Neural crest cell (in vitro differentiated cells): ENCODE measurements around the gene PNMA8B. TPM values are rescaled to one million over a fixed set of nuclear protein-coding genes. Genes with fewer than 3 reads are reported as not detected.

Source experiments
- DNase-seq: peaks from one replicate; pipeline ENCODE4 v3.0.0; 2021; ENCODE audit warnings: low read depth, mixed read lengths, low spot score
- H3K27ac Mint-ChIP-seq: one replicate; pipeline ENCODE4 v1.8.0; 2021; ENCODE audit warnings: mild to moderate bottlenecking, mixed read lengths; ENCODE audit not compliant: unreplicated experiment
- H3K27me3 Mint-ChIP-seq: 2 replicates; pipeline ENCODE4 v1.8.0; 2021; ENCODE audit warnings: low read depth, mild to moderate bottlenecking, mixed read lengths
- H3K36me3 Mint-ChIP-seq: 2 replicates; pipeline ENCODE4 v1.8.0; 2021; ENCODE audit warnings: low read depth, mild to moderate bottlenecking, mixed read lengths
- H3K4me1 Mint-ChIP-seq: 2 replicates; pipeline ENCODE4 v1.8.0; 2021; ENCODE audit warnings: mixed read lengths
- H3K4me3 Mint-ChIP-seq: one replicate; pipeline ENCODE4 v1.8.0; 2021; ENCODE audit warnings: mild to moderate bottlenecking, mixed read lengths
- H3K9me3 Mint-ChIP-seq: 2 replicates; pipeline ENCODE4 v1.8.0; 2021; ENCODE audit warnings: mixed read lengths
- total RNA-seq: library from RNA; stranded (reverse); gene quantifications from 2 replicates; pipeline ENCODE4 v1.2.1, GENCODE V29; 2021
- TF ChIP-seq, protein P1 (sequence below): fragments of 200-600 bp; sonication (generic); conservative IDR thresholded peaks from 2 replicates; pipeline ENCODE4 v1.5.0; 2021; ENCODE audit warnings: antibody characterized with exemption, mild to moderate bottlenecking

The PNMA8B gene
- total RNA-seq, 1 donor from 2014 or later = 4.6 TPM

DNA sequence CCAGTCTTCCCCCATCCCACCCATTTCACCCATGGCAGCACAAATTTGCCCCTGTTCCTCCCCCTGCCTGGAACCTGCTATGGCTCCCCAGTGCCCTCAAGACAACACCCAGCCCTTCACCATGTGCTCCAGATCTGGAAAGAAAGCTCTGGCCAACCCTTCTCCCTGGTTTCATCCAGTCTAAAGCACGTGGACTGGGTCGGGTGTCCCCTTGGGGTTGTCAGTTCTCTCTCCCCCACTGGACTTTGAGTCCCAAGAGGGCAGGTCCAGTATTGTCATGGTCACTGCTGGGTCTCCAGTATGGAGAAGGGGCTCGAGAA is 19.6 kb upstream of the PNMA8B start:
- TF ChIP-seq, protein P1, sequence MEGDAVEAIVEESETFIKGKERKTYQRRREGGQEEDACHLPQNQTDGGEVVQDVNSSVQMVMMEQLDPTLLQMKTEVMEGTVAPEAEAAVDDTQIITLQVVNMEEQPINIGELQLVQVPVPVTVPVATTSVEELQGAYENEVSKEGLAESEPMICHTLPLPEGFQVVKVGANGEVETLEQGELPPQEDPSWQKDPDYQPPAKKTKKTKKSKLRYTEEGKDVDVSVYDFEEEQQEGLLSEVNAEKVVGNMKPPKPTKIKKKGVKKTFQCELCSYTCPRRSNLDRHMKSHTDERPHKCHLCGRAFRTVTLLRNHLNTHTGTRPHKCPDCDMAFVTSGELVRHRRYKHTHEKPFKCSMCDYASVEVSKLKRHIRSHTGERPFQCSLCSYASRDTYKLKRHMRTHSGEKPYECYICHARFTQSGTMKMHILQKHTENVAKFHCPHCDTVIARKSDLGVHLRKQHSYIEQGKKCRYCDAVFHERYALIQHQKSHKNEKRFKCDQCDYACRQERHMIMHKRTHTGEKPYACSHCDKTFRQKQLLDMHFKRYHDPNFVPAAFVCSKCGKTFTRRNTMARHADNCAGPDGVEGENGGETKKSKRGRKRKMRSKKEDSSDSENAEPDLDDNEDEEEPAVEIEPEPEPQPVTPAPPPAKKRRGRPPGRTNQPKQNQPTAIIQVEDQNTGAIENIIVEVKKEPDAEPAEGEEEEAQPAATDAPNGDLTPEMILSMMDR = no peak
- H3K4me1 Mint-ChIP-seq = no peaks in the 10 kb centered on the region
- H3K27ac Mint-ChIP-seq = no peak overlapping the region
- H3K27me3 Mint-ChIP-seq = no peaks in the 10 kb centered on the region
- no peaks in the 10 kb centered on the region for H3K9me3 Mint-ChIP-seq
- no peaks in the 10 kb centered on the region for H3K36me3 Mint-ChIP-seq
- no peak overlapping the region for H3K4me3 Mint-ChIP-seq
- DNase-seq = no peak

DNA sequence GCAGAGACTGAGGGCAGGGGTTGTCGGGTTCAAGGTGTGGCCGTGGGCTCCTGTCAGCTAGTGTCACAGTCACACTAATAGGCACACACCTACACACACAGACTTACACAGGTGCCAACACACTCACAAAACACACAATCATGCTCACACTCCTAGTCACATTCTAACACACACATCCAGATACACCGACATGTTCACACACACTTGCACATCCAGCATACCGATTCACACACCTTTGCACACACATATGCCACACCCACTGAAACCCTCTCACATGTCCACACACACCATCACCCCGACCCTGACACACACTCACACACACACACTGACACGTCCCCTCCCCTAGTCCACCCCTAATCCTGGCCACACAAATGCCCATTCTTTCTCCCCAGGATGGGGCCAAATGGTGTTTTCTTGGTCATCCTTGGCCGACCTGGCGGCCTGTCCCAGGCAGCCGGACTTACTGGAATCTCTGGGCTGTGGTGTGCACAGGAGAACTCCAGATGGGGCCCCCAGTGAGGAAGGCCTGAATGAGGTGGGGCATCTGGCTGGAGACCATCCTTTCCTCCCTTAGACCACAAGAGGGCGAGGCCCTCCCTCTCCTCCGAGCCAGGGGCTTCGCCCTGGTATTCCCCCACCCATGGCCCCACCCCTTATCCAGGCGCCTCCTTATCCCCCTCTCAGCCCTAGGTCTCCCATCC is 19.1 kb upstream of the PNMA8B start:
- TF ChIP-seq, protein P1 = no peak
- Mint-ChIP-seq H3K9me3 (no peaks in the 10 kb centered on the region), H3K36me3 (no peaks in the 10 kb centered on the region), H3K27ac (no peak overlapping the region), H3K4me3 (no peak overlapping the region), H3K4me1 (no peaks in the 10 kb centered on the region), H3K27me3 (no peaks in the 10 kb centered on the region)
- DNase-seq = no peak

DNA sequence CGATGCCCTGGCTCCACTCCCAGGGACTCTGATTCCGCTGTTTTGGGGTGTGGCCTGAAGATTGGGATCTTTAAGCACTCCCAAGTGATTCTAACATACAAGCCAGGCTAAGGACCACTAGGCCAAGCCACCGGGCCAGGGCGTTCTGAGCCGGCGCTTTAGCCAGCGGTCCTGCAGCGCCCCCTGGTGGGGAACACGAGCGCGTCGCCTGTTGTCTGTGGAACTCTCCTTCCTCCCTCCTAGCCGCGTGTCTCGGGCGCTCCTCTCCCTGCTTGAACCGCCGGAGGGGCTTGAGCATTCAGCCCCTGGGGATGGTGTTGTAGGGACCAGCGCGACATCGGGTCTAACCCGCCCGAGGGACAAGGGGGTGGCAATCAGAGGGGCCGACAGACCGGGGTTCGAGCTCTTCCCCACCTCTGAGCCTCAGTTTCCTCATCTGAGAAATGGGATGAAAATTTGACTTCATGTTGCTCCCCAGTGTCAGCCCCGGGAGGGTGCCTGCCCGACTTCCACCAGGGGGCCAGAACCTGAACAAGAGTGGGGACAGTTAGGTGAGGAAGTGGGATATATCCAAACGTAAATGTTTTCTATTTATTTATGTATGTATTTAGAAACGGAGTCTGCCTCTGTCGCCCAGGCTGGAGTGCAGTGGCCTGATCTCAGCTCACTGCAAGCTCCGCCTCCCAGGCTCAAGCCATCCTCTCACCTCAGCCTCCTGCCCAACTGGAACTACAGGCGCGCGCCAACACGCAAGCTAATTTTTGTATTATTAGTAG is 18.0 kb upstream of the PNMA8B start:
- DNase-seq = peak; percentile 96
- Mint-ChIP-seq H3K36me3 (no peaks in the 10 kb centered on the region), H3K9me3 (no peaks in the 10 kb centered on the region), H3K4me1 (no peaks in the 10 kb centered on the region), H3K27ac (no peak overlapping the region), H3K27me3 (no peaks in the 10 kb centered on the region), H3K4me3 (no peak overlapping the region)
- TF ChIP-seq, protein P1 = peak; percentile 97

DNA sequence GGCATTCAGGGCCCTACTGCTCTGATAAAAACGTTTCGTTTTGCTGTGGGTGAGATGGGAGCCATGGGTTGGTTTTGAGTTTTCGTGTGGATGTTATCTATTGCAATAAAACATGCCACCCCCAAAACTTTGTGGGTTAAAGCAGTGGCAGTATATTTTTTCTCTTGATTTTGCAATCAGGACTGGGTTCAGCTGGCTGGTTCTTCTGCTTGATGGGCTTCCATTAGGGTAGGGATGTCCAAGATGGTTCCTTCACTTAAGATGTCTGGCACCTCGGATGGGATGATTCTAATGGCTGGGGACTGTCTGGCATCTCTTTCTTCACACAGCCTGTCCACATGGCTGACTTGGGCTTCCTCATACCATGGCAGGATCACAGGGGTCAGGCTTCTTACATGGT is 15.6 kb upstream of the PNMA8B start:
- TF ChIP-seq, protein P1 = no peak
- Mint-ChIP-seq H3K9me3 (no peaks in the 10 kb centered on the region), H3K4me1 (no peaks in the 10 kb centered on the region), H3K36me3 (no peaks in the 10 kb centered on the region), H3K27me3 (no peaks in the 10 kb centered on the region), H3K27ac (no peak overlapping the region), H3K4me3 (no peak overlapping the region)
- DNase-seq = no peak

DNA sequence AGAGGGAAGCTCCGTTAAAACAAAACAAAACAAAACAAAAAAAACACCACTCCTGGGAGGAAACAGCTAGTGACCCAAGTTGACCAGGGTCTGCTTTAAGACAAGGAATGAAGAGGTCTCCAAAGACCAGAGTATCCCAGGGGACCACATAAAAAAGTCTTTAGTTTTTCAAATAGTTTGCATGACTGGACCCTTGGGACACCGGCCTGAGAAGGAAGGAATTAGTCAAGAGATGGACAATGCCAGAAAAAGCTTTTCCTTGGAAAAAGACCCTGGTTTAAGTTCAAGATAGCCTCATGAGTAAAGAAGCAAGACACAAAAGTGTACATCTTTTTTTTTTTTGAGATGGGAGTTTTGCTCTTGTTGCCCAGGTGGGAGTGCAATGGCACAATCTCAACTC is 12.5 kb upstream of the PNMA8B start:
- H3K4me3 Mint-ChIP-seq = no peak overlapping the region
- H3K36me3 Mint-ChIP-seq = no peaks in the 10 kb centered on the region
- TF ChIP-seq, protein P1 = no peak
- no peak overlapping the region for H3K27ac Mint-ChIP-seq
- H3K27me3 Mint-ChIP-seq = no peaks in the 10 kb centered on the region
- H3K9me3 Mint-ChIP-seq = no peaks in the 10 kb centered on the region
- H3K4me1 Mint-ChIP-seq = peaks cover 10% of the 10 kb centered on the region
- no peak for DNase-seq
